ENCODE results near the gene TBX20. TPM values are rescaled to one million over a fixed set of nuclear protein-coding genes. Genes with fewer than 3 reads are reported as not detected.
A peak's percentile ranks its signal among the peaks of the same experiment; 100 is the strongest.

The TBX20 gene
- total and polyA plus RNA-seq, 12 donors: 0.13 to 13.5 (median 1.8) TPM; not detected in 3

DNA sequence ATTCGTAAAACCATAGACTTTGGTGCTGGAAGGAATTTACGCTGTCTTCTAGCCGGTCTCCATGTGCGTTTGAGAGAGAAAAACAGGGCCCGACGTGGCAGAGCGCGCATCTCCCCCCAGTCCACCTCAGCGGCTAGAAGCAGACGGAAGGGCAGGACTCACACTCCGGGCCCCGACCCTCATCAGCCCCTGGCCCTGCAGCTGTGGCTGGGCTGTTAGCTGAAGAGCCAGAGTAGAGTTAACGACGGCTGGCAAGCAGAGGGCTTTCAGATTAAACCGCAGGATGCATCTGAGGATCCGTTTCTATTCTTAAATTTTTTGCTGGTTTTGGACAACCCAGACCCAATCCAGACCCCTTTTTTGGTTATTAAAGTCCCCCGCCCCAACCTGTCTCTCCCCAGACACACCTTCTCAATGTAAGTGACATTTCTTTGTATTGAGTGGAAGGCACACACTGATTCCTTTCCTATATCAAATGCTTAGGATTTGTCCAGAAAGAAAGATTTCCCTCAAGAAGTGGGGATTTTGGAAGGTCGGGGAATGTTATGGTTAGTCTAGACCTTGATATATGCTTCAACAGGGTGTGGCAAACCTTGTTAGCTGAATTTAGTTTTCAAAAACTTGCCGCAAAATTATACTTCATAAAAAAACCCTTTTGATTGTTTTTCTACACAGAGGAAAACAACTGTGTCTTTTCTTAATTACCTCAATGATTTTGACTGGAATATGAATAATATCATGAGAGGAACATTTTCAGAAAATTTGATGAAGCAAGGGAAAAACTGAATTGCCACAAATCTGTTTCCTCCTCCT is 1.7 kb upstream of the TBX20 start:
- Histone ChIP-seq H3K4me3 (no peak overlapping the region), H3K27ac (peak overlapping the region in 1 of 5 donors; percentile 17), H3K27me3 (peaks cover 96% of the 10 kb centered on the region), H3K4me1 (replicated peaks in 1 of 2) (peaks cover 0 to 10% of the 10 kb centered on the region in 2 donors), H3K36me3 (replicated peaks in 1 of 2) (no peaks in the 10 kb centered on the region), H3K9me3 (replicated peaks in 1 of 3) (no peaks in the 10 kb centered on the region)
- intact Hi-C loops (cut with DNase I): no loop called here
- no peak for TF ChIP-seq POLR2A (IDR thresholded peaks at IDR 0.05)
- TF ChIP-seq, protein P1, sequence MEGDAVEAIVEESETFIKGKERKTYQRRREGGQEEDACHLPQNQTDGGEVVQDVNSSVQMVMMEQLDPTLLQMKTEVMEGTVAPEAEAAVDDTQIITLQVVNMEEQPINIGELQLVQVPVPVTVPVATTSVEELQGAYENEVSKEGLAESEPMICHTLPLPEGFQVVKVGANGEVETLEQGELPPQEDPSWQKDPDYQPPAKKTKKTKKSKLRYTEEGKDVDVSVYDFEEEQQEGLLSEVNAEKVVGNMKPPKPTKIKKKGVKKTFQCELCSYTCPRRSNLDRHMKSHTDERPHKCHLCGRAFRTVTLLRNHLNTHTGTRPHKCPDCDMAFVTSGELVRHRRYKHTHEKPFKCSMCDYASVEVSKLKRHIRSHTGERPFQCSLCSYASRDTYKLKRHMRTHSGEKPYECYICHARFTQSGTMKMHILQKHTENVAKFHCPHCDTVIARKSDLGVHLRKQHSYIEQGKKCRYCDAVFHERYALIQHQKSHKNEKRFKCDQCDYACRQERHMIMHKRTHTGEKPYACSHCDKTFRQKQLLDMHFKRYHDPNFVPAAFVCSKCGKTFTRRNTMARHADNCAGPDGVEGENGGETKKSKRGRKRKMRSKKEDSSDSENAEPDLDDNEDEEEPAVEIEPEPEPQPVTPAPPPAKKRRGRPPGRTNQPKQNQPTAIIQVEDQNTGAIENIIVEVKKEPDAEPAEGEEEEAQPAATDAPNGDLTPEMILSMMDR (IDR thresholded peaks at IDR 0.05): no peak
- DNase-seq: no peak
- 11 to 19% (median 15%) methylated on average over 16 to 19 of the region's 19 CpGs for WGBS, 4 donors

DNA sequence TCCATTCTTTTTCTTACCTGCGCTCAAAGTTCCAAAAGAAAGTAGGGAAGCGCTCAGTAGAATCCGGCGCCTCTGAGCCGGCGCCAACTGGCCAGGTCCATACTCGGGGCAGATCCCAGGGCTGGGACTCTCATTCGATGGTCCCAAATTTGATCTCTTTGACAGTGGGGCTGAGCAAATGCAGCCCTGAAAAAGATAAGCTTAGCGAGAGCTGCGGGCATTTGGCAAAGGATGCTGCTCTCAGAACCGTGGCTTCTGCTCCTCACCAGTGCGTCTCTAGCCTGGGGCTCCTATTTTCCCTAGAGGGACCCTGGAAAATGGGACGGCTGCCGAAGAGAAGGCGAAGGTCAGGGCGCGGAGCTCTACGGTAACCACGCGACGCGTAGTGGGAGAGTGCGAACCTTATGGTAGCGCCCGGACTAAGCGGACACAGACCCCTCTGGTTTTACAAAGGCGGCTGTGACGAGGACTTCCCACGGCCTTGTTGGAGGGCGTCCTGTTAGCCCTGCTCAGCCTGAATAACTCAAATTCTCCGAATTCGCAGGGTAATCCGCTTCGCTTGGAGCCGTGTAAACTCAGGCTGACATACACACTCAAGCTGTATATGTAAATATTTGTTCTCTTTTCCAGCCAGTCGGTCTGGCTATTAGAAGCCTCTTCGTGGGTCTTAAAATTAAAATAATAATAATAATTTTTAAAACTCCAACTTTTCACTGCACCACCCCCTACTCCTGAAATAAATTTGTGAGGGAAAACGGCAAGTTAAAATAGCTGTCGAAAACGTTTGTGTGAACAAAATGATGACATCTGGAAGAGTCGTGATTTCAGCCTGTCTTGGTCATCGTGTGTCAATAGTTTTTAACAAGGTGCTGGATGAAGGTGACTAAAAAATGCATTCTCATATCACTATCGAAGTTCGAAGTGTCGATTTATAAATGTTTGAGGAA is 869 bp upstream of the TBX20 start:
- H3K4me1 ChIP-seq (replicated peaks in 1 of 2): peaks cover 0 to 10% of the 10 kb centered on the region in 2 donors
- H3K27ac ChIP-seq: peak overlapping the region in 1 of 5 donors; percentile 34
- H3K4me3 ChIP-seq: peak overlapping the region in 1 of 4 donors; percentile 45
- TF ChIP-seq POLR2A (IDR thresholded peaks at IDR 0.05): no peak
- TF ChIP-seq, protein P1 (IDR thresholded peaks at IDR 0.05): no peak
- 11 to 18% (median 13%) methylated on average over 41 to 45 of the region's 45 CpGs for WGBS, 4 donors
- peaks cover 92% of the 10 kb centered on the region for H3K27me3 ChIP-seq
- intact Hi-C loops (cut with DNase I): no loop called here
- no peak for DNase-seq
- no peaks in the 10 kb centered on the region for H3K36me3 ChIP-seq (replicated peaks in 1 of 2)
- no peaks in the 10 kb centered on the region for H3K9me3 ChIP-seq (replicated peaks in 1 of 3)

DNA sequence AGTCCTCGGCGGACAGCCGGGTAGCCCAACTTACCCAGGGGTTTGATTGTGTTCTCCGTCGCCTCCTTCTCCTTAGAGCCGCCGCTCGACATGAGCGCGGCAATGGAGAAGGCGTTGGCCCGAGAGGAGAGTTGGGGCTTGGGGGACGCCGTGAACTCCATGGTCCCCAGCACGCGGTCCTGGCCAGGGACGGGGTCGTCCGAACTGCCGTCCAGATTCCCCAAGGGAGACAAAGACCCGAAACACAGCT is 515 bp downstream of the TBX20 start:
- peak overlapping the region in 1 of 4 donors; percentile 45 for H3K4me3 ChIP-seq

More for the DNA sequence above, 515 bp downstream of the TBX20 start:
- H3K27me3 ChIP-seq: peaks cover 87% of the 10 kb centered on the region
- H3K36me3 ChIP-seq (replicated peaks in 1 of 2): no peaks in the 10 kb centered on the region
- DNase-seq: no peak
- TF ChIP-seq, protein P1 (IDR thresholded peaks at IDR 0.05): no peak
- no peak for TF ChIP-seq POLR2A (IDR thresholded peaks at IDR 0.05)
- 5 to 7% (median 6%) methylated on average over 6 to 21 of the region's 21 CpGs for WGBS, 4 donors
- intact Hi-C loops (cut with DNase I): no loop called here
- H3K27ac ChIP-seq: peak overlapping the region in 1 of 5 donors; percentile 64
- H3K4me1 ChIP-seq (replicated peaks in 1 of 2): peaks cover 0 to 10% of the 10 kb centered on the region in 2 donors
- no peaks in the 10 kb centered on the region for H3K9me3 ChIP-seq (replicated peaks in 1 of 3)
